HCT116 (cell line): ENCODE measurements around the gene MMP25.

Source experiments
- CTCF ChIP-seq, 3 experiments: fragments of 200-600 bp in 1 of 3; sonication (generic) in 1 of 3; IDR thresholded peaks in 2 of 3; conservative IDR thresholded peaks in 1 of 3; 2 replicates each; pipeline ENCODE4 v1.5.1; 2012 to 2017; ENCODE audit warnings: low read depth in 2 of 3, low read length in 2 of 3, antibody characterized with exemption in 1 of 3, borderline replicate concordance in 1 of 3, control low read depth in 1 of 3, mild to moderate bottlenecking in 1 of 3, mixed read lengths in 1 of 3, mixed run types in 1 of 3, moderate library complexity in 1 of 3; ENCODE audit not compliant: insufficient read depth in 1 of 3
- EZH2 ChIP-seq: fragments of 200-600 bp; sonication (generic); IDR thresholded peaks from 2 replicates; pipeline ENCODE4 v1.6.1; 2017; ENCODE audit warnings: antibody characterized with exemption, mixed run types
- POLR2AphosphoS5 ChIP-seq: IDR thresholded peaks from 2 replicates; pipeline ENCODE4 v1.6.1; 2011; ENCODE audit warnings: mild to moderate bottlenecking, low read depth, low read length, moderate library complexity
- TF ChIP-seq, protein P1 (sequence below): IDR thresholded peaks from 2 replicates; pipeline ENCODE4 v1.6.1; 2012

GRCh38 chr16:3015865-3016521 is 30.4 kb upstream of the MMP25 start:
- TF ChIP-seq POLR2AphosphoS5, result no peak
- no peak for TF ChIP-seq EZH2
- TF ChIP-seq, protein P1, sequence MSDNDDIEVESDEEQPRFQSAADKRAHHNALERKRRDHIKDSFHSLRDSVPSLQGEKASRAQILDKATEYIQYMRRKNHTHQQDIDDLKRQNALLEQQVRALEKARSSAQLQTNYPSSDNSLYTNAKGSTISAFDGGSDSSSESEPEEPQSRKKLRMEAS, result no peak
- no peak for TF ChIP-seq CTCF (IDR thresholded peaks at IDR 0.05 in 2 of 3, conservative IDR thresholded peaks at IDR 0.05 in 1 of 3; ENCODE audit: borderline replicate concordance in 1 of 3, insufficient read depth in 1 of 3, low read depth in 2 of 3, low read length in 2 of 3)
